Trophoblast cell (in vitro differentiated cells and primary cell): ENCODE results near the gene SCRN3. TPM values are rescaled to one million over a fixed set of nuclear protein-coding genes. Genes with fewer than 3 reads are reported as not detected.

Experiments used
- DNase-seq, 2 donors: peaks; one replicate each; pipeline ENCODE4 v3.0.0-alpha.2; 2016
- H2AFZ ChIP-seq: 2 replicates; pipeline ENCODE4 v1.6.1; 2013; ENCODE audit warnings: low read length, moderate library complexity, mild to moderate bottlenecking; ENCODE audit not compliant: insufficient read depth, poor library complexity
- H2AK5ac ChIP-seq: 2 replicates; pipeline ENCODE4 v1.6.1; 2013; ENCODE audit warnings: mild to moderate bottlenecking, low read length
- H2BK120ac ChIP-seq: 2 replicates; pipeline ENCODE4 v1.6.1; 2013; ENCODE audit warnings: low read length, mild to moderate bottlenecking, moderate library complexity; ENCODE audit not compliant: insufficient read depth, poor library complexity
- H2BK12ac ChIP-seq: 2 replicates; pipeline ENCODE4 v1.6.1; 2013; ENCODE audit warnings: mild to moderate bottlenecking, low read length, moderate library complexity
- H2BK5ac ChIP-seq: 2 replicates; pipeline ENCODE4 v1.6.1; 2013; ENCODE audit warnings: low read length, low read depth, moderate library complexity, mild to moderate bottlenecking; ENCODE audit not compliant: poor library complexity
- H3K14ac ChIP-seq: 2 replicates; pipeline ENCODE4 v1.6.1; 2013; ENCODE audit warnings: mild to moderate bottlenecking, low read length
- H3K18ac ChIP-seq: 2 replicates; pipeline ENCODE4 v1.6.1; 2013; ENCODE audit warnings: mild to moderate bottlenecking, low read length
- H3K23ac ChIP-seq: 2 replicates; pipeline ENCODE4 v1.6.1; 2013; ENCODE audit warnings: low read length
- H3K27ac ChIP-seq: 2 replicates; pipeline ENCODE4 v1.5.1; 2013; ENCODE audit warnings: low read depth, mild to moderate bottlenecking, inconsistent platforms, low read length, moderate library complexity
- H3K27me3 ChIP-seq: 2 replicates; pipeline ENCODE4 v1.6.1; 2013; ENCODE audit warnings: inconsistent platforms, mild to moderate bottlenecking, low read length, moderate library complexity; ENCODE audit not compliant: insufficient read depth
- H3K36me3 ChIP-seq, 2 experiments: 1 replicate in 1 of 2; 2 replicates in 1 of 2; pipeline ENCODE4 v1.6.1; 2013; ENCODE audit warnings: low read length in 2 of 2, mild to moderate bottlenecking in 2 of 2, moderate library complexity in 1 of 2; ENCODE audit not compliant: insufficient read depth in 2 of 2, control insufficient read depth in 1 of 2
- H3K4ac ChIP-seq: 2 replicates; pipeline ENCODE4 v1.6.1; 2013; ENCODE audit warnings: low read depth, mild to moderate bottlenecking, low read length, moderate library complexity
- H3K4me1 ChIP-seq, 2 experiments: 1 replicate in 1 of 2; 2 replicates in 1 of 2; pipeline ENCODE4 v1.6.1; 2013; ENCODE audit warnings: low read length in 2 of 2, mild to moderate bottlenecking in 2 of 2, moderate library complexity in 1 of 2; ENCODE audit not compliant: insufficient read depth in 2 of 2, control insufficient read depth in 1 of 2
- H3K4me2 ChIP-seq: 2 replicates; pipeline ENCODE4 v1.6.1; 2013; ENCODE audit warnings: inconsistent platforms, mild to moderate bottlenecking, low read length, moderate library complexity
- H3K4me3 ChIP-seq: 2 replicates; pipeline ENCODE4 v1.5.1; 2013; ENCODE audit warnings: mild to moderate bottlenecking, low read depth, low read length, inconsistent platforms
- H3K79me1 ChIP-seq: one replicate; pipeline ENCODE4 v1.6.1; 2013; ENCODE audit warnings: low read length
- H3K79me2 ChIP-seq: 2 replicates; pipeline ENCODE4 v1.6.1; 2013; ENCODE audit warnings: low read length, mild to moderate bottlenecking; ENCODE audit not compliant: control insufficient read depth, insufficient read depth, poor library complexity
- H3K9ac ChIP-seq: 2 replicates; pipeline ENCODE4 v1.6.1; 2013; ENCODE audit warnings: mild to moderate bottlenecking, low read length
- H3K9me3 ChIP-seq: 2 replicates; pipeline ENCODE4 v1.6.1; 2013; ENCODE audit warnings: low read depth, mild to moderate bottlenecking, control low read depth, inconsistent platforms, low read length; ENCODE audit not compliant: insufficient read depth
- H4K12ac ChIP-seq: 2 replicates; pipeline ENCODE4 v1.6.1; 2013; ENCODE audit warnings: low read depth, mild to moderate bottlenecking, low read length, moderate library complexity
- H4K8ac ChIP-seq: 2 replicates; pipeline ENCODE4 v1.6.1; 2013; ENCODE audit warnings: low read depth, mild to moderate bottlenecking, low read length, moderate library complexity
- H4K91ac ChIP-seq: one replicate; pipeline ENCODE4 v1.6.1; 2013; ENCODE audit warnings: low read depth, mild to moderate bottlenecking, low read length, moderate library complexity
- WGBS: extraction: QIAGEN DNeasy Blood & Tissue Kit; methylation state at CpG from one replicate; pipeline ENCODE4 v1.1.7; 2013; ENCODE audit warnings: missing lambda C conversion rate; ENCODE audit not compliant: insufficient read length, insufficient coverage; ENCODE audit errors: extremely low coverage; 5-methylcytosine and 5-hydroxymethylcytosine counted together
- polyA plus RNA-seq: library from polyadenylated mRNA; stranded (reverse); fragments of 200-250 nt; gene quantifications from 2 replicates; pipeline ENCODE4 v1.2.3, GENCODE V29; 2013

Gene SCRN3, protein sequence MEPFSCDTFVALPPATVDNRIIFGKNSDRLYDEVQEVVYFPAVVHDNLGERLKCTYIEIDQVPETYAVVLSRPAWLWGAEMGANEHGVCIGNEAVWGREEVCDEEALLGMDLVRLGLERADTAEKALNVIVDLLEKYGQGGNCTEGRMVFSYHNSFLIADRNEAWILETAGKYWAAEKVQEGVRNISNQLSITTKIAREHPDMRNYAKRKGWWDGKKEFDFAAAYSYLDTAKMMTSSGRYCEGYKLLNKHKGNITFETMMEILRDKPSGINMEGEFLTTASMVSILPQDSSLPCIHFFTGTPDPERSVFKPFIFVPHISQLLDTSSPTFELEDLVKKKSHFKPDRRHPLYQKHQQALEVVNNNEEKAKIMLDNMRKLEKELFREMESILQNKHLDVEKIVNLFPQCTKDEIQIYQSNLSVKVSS
- polyA plus RNA-seq: 13.8 and 15.2 TPM in 2 replicates

DNA sequence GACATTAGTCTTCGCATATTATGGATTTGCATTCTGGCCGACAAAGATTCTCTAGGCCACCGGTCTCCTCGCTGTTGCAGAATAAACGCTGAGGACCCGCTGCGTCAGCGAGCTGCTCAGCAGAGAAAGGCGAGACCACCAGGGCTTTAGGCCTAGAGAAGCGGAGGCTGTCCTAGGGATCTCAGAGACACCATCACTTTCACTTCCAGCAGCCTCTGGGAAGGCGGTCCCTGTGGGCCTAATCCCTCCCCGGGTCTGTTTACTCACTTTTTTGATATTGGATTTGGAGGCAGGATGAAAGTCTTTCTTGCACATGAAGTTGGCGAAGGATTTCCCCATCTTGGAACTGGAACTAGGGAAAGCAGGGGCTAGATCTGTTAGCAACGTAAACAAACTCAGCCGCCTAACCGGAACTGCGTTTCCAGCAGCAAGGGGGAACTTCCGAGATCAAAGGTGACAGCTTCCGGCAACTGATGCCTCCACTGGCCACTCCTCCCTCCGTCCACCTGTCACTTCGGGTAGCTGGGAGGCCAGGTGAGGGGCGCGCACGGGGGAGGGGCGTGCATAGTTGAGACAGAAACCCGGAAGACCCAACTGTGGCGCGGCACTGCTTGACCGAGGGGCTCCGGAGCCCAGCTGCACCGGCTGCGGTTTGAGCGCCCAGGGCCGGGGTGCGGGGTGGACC is at the start of gene SCRN3:
Gene SCRN3, plus strand, starts transcription at position 447 of the 685 bp plus-strand sequence. CDS start 2,554 bp downstream, outside the sequence.
- peak within 1 kb of the TSS; percentile 45 for H3K27ac ChIP-seq
- no CpG with 5 or more reads among the region's 35 CpGs for WGBS

GRCh38 chr2:174350018-174350417 is 45.5 kb upstream of the SCRN3 start:
- Histone ChIP-seq H3K4me1 (no peaks in the 10 kb centered on the region), H3K4me3 (no peak overlapping the region), H4K12ac (no peak overlapping the region), H3K9ac (no peak overlapping the region), H3K14ac (no peak overlapping the region), H4K91ac (no peak overlapping the region), H3K18ac (no peak overlapping the region), H2BK5ac (no peak overlapping the region), H3K36me3 (peaks cover 2 to 7% of the 10 kb centered on the region in 2 experiments), H3K4me2 (no peak overlapping the region), H2BK12ac (no peak overlapping the region), H2AK5ac (no peak overlapping the region), H3K23ac (no peak overlapping the region), H3K27me3 (no peaks in the 10 kb centered on the region), H2BK120ac (no peak overlapping the region), H4K8ac (no peak overlapping the region), H3K79me2 (no peaks in the 10 kb centered on the region), H3K9me3 (no peaks in the 10 kb centered on the region), H3K27ac (no peak overlapping the region), H3K79me1 (no peaks in the 10 kb centered on the region), H3K4ac (no peak overlapping the region), H2AFZ (no peak overlapping the region)
- no CpG with 5 or more reads among the region's 2 CpGs for WGBS
- peak in 1 of 2 donors; percentile 52 for DNase-seq

More for the DNA sequence above, at the start of gene SCRN3:
- peak within 1 kb of the TSS; percentile 73 for H3K4me2 ChIP-seq
- peak within 1 kb of the TSS; percentile 90 for H3K18ac ChIP-seq
- peak within 1 kb of the TSS; percentile 82 for H2AFZ ChIP-seq
- H3K9ac ChIP-seq: peak within 1 kb of the TSS; percentile 69
- H3K4ac ChIP-seq: peak within 1 kb of the TSS; percentile 98
- H3K4me1 ChIP-seq: peaks cover 0 to 5% of the 10 kb centered on the region in 2 experiments
- no peaks in the 10 kb centered on the region for H3K36me3 ChIP-seq
- peak within 1 kb of the TSS; percentile 99 for H4K8ac ChIP-seq
- H4K91ac ChIP-seq: peak within 1 kb of the TSS; percentile 88
- H3K14ac ChIP-seq: peak within 1 kb of the TSS; percentile 94
- peak; percentile 83 to 84 for DNase-seq
- peaks cover 2% of the 10 kb centered on the region for H3K79me1 ChIP-seq
- no peak within 1 kb of the TSS for H3K23ac ChIP-seq
- H3K9me3 ChIP-seq: no peaks in the 10 kb centered on the region
- peak within 1 kb of the TSS; percentile 81 for H3K4me3 ChIP-seq
- H3K79me2 ChIP-seq: peaks cover 6% of the 10 kb centered on the region
- H2AK5ac ChIP-seq: peak within 1 kb of the TSS; percentile 49
- peak within 1 kb of the TSS; percentile 86 for H2BK120ac ChIP-seq
- H2BK12ac ChIP-seq: no peak within 1 kb of the TSS
- peak within 1 kb of the TSS; percentile 91 for H2BK5ac ChIP-seq
- no peaks in the 10 kb centered on the region for H3K27me3 ChIP-seq
- H4K12ac ChIP-seq: peak within 1 kb of the TSS; percentile 92

- H3K79me1 ChIP-seq: no peaks in the 10 kb centered on the region
- H3K36me3 ChIP-seq: peaks cover 2 to 7% of the 10 kb centered on the region in 2 experiments
- H3K14ac ChIP-seq: no peak overlapping the region
- H2BK5ac ChIP-seq: no peak overlapping the region
- H3K4me3 ChIP-seq: no peak overlapping the region
- no peaks in the 10 kb centered on the region for H3K79me2 ChIP-seq
- H3K4me2 ChIP-seq: no peak overlapping the region
- peak in 1 of 2 donors; percentile 50 for DNase-seq
- no peak overlapping the region for H2BK12ac ChIP-seq
- H3K18ac ChIP-seq: no peak overlapping the region
- no peaks in the 10 kb centered on the region for H3K9me3 ChIP-seq
- no CpG with 5 or more reads among the region's 2 CpGs for WGBS
- no peak overlapping the region for H4K8ac ChIP-seq
- no peak overlapping the region for H3K27ac ChIP-seq
- H3K9ac ChIP-seq: no peak overlapping the region
- H2BK120ac ChIP-seq: no peak overlapping the region
- no peak overlapping the region for H3K23ac ChIP-seq
- H4K12ac ChIP-seq: no peak overlapping the region
- H4K91ac ChIP-seq: no peak overlapping the region
- no peaks in the 10 kb centered on the region for H3K27me3 ChIP-seq
- no peaks in the 10 kb centered on the region for H3K4me1 ChIP-seq
- no peak overlapping the region for H3K4ac ChIP-seq
- no peak overlapping the region for H2AFZ ChIP-seq
- H2AK5ac ChIP-seq: no peak overlapping the region
Measured at GRCh38 chr2:174350593-174351181, 44.8 kb upstream of the SCRN3 start.

- Histone ChIP-seq H2BK12ac (no peak overlapping the region), H2BK120ac (no peak overlapping the region), H3K27ac (no peak overlapping the region), H2AK5ac (no peak overlapping the region), H3K4me1 (no peaks in the 10 kb centered on the region), H3K18ac (no peak overlapping the region), H2BK5ac (no peak overlapping the region), H3K4ac (no peak overlapping the region), H3K4me2 (no peak overlapping the region), H4K8ac (no peak overlapping the region), H3K4me3 (no peak overlapping the region), H3K36me3 (peaks cover 2 to 5% of the 10 kb centered on the region in 2 experiments), H4K91ac (no peak overlapping the region), H3K9me3 (no peaks in the 10 kb centered on the region), H3K14ac (no peak overlapping the region), H3K27me3 (no peaks in the 10 kb centered on the region), H4K12ac (no peak overlapping the region), H3K79me1 (no peaks in the 10 kb centered on the region), H2AFZ (no peak overlapping the region), H3K79me2 (no peaks in the 10 kb centered on the region), H3K23ac (no peak overlapping the region), H3K9ac (no peak overlapping the region)
- WGBS: no CpG with 5 or more reads among the region's 1 CpG
- DNase-seq: no peak
Measured at GRCh38 chr2:174353004-174353403, 42.5 kb upstream of the SCRN3 start.
